ENCODE results near the gene CHRM1.

CHRM1 gene

DNA sequence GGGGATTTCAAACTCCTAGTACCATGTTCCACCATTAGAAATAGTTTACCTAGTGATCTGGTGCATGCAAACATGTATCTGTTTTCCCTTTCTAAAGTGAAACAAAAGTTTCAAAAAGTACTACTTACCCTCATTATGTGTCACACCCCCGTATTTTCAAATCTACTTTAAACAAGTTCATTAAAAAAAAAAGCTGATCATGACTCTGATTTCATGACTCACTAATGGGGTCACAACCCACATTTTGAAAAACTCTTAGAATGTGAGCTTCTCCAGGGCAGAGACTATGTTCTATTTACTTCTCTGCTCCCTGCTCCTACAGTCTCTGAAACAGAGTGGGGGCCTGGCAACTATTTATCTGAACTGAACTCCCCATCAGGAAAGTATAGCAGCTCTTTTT lies 18.2 kb downstream of the CHRM1 start:
- no peak for DNase-seq

DNA sequence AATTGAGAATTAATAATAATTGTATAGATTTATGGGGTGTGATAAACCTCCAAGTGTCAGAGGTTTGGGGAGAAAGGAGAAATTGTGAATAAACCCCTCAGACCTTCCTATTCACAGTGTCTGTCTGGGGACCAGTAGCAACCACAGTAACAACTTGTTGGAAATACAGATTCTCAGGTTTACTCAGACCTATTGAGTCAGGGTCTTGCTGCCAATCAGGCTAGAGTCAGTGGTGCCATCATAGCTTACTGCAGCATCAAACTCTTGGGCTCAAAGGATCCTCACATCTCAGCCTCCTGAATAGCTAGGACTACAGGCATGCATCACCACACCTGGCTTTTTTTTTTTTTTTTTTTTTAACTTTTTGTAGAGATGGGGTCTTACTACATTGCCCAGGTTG lies 23.1 kb downstream of the CHRM1 start:
- DNase-seq: no peak

DNA sequence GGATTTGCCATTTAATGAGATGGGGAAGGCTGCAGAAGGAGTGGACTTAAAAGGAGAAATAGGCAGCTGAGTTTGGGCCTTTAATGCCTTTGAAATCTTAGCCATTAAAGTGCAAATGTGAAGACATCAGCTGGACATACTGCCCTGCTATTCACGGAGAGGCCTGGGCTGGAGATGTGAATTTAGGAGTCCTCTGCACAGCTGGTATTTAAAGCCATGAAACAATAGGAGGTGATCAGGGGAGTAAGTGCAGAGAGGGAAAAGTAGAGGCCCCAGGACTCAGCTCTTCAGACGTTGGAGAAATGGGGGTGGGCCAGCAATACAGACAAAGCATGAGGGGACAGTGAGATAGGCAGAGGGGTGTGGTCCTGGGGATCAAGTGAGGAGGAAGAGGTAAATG lies 23.9 kb downstream of the CHRM1 start:
- no peak for DNase-seq

DNA sequence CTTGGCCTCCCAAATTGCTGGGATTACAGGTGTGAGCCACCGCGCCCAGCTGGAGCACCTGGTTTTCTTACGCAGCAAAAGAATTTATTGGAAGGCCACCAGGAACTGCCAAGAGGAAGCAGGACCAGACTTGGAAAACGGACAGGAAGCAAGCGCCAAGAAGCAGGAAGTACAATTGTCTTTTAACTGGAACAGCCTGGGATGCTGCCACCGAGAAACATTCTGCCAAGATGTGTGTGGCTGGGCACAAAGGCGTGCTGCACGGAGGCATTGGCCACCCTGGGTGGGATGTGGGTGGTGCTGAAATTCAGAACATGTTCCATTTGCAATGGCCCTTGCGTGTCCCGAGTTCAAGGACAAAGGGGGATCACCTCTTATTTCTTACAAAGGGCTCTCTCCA lies 25.1 kb downstream of the CHRM1 start:
- DNase-seq: no peak

DNA sequence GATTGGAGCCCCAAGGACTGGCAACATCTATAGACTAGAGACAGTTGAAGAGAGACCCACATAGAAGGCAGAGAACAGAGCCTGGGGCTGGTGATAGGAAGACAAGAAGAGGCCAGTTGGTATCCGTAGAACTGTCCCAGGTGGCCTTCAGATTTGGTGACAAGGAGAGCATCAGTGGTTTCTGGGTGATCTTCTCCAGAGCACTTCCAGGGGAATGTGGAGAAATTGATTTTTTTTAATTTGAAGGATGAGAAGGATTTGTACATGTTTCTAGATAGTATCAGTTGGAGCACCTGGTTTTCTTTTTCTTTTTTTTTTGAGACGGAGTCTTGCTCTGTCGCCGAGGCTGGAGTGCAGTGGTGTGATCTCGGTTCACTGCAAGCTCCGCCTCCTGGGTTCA lies 25.7 kb downstream of the CHRM1 start:
- DNase-seq: no peak

DNA sequence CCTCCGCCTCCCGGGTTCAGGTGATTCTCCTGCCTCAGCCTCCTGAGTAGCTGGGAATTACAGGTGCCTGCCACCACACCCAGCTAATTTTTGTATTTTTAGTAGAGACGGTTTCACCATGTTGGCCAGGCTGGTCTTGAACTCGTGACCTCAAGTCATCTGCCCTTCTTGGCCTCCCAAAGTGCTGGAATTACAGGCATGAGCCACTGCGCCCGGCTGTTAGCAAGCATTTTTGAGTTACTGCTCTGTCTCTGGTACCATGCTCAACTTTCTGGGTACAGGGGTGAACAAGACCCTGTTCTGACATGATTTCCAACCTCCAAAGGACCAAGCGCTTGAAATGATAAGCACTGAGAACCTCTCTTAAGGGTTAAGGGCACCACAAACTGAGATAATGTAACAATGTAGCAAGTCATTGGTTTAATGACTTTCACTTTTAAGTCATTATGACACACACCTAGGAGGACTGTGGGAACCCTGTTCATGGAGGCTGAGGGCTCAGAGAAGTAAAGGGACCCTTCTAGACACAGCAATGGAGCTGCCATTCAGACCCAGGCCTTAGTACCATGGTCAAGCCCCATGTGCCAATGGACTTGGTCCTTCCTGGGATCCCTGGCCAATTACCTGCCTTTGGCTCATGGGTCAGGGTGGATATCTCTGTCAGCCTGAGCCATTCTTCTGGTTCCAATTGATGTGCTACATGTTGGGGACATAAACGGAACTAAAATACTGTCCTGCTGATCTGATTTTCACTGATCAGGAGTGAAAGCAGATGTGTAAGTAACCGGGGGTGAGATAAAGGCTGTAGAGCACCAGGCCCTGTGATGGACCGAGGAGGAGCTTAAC lies 28.9 kb downstream of the CHRM1 start:
- DNase-seq: no peak

DNA sequence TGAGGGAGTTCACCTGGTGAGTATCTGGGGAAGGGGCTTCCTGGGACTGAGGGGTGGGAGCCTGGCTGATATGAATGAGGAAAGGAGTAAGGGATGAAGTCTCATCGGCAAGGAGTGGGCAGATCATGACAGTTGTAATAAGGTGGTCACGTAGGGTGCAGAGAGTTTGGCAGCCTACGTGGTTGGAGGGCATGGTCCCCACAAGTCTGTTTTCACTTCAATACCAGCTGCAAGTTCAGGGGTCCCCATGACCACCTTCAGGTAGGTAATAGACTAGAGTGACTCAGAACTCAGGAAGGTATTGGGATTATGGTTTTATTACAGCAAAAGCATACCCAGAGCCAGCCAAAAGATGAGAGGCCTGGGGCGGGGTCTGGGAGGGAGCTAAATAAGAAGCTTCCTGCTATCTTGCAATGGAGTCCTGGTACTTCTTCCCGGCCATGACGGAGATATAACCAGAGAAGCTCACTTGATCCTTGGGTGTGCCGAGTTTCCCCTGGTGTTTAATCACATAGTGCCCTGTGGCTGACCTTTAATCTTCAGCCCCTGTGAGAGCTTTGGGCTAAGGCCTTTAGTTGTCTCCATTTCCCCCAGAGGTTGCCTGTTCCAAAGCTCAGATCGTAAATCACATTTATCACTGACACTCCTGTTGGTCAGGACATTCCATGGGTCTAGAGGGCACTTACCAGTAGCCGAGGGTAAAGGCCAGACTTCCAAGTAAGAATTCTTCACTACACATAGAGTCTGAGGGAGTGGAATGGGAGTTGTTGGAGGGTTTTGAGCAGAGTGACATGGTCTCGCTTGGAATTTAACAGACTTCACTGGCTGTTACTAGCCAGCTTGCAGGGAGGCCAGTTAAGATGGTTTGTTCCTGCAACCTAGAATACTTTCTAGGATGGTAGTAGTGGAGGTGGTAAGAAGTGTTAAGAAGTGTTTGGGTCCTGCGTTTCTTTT lies 31.4 kb downstream of the CHRM1 start:
- no peak for DNase-seq

DNA sequence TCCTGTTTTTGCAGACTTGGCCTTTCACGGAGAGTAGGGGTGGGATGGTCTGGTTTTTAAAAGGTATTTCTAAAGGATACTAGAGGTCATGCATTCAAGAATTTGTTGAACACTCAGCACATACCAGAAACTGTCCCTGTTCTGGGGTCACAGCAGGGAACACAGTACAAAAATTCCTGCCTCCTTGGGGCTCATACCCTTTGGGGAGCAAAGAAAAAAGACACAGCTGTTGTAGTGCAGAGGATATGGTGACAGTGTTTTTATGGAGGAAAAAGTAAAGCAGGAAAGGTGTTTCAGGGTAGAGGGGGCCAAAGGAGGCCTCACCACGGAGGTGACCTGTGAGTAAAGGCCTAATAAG lies 32.1 kb downstream of the CHRM1 start:
- DNase-seq: no peak

DNA sequence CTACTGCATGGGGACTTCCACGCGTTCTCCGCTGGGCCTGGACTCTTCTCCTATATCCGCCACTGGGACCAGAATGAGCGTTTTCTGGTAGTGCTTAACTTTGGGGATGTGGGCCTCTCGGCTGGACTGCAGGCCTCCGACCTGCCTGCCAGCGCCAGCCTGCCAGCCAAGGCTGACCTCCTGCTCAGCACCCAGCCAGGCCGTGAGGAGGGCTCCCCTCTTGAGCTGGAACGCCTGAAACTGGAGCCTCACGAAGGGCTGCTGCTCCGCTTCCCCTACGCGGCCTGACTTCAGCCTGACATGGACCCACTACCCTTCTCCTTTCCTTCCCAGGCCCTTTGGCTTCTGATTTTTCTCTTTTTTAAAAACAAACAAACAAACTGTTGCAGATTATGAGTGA lies 32.8 kb downstream of the CHRM1 start:
- DNase-seq: no peak

DNA sequence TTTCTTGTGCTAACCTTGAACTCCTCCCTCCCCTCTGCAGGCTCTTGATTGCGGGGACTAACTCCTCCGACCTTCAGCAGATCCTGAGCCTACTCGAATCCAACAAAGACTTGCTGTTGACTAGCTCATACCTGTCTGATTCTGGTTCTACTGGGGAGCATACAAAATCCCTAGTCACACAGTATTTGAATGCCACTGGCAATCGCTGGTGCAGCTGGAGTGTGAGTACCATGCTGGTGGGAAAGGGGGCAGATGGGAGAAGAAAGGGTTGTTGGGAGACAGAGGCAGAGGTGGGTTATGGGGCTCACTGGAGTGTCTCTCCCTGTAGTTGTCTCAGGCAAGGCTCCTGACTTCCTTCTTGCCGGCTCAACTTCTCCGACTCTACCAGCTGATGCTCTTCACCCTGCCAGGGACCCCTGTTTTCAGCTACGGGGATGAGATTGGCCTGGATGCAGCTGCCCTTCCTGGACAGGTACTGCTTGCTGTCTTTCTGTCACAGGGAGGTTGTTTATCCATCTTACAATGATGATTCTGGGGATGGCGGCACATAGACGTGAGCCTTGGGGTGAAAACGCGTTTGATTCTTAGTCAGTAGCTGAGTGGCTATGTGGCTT lies 35.9 kb downstream of the CHRM1 start:
- DNase-seq: no peak

DNA sequence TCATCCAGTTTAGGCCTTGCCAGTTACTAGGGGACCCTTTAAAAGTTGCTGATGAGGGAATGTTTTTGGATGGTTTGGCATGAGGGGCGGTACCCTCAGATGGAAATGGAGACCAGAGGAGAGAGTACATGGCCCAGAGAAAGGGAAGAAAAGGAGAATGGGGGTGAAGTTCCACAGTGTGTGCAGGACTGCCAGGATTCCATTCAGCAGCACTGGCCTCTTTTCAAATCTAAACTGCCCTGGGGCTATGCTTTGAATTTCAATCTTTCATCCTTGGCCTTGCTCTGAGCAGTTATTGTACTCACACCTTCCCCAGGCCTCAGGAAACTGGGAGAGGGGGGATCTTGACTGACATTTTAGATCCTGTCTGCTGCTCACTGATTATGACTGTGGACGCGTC lies 37.5 kb downstream of the CHRM1 start:
- no peak for DNase-seq

DNA sequence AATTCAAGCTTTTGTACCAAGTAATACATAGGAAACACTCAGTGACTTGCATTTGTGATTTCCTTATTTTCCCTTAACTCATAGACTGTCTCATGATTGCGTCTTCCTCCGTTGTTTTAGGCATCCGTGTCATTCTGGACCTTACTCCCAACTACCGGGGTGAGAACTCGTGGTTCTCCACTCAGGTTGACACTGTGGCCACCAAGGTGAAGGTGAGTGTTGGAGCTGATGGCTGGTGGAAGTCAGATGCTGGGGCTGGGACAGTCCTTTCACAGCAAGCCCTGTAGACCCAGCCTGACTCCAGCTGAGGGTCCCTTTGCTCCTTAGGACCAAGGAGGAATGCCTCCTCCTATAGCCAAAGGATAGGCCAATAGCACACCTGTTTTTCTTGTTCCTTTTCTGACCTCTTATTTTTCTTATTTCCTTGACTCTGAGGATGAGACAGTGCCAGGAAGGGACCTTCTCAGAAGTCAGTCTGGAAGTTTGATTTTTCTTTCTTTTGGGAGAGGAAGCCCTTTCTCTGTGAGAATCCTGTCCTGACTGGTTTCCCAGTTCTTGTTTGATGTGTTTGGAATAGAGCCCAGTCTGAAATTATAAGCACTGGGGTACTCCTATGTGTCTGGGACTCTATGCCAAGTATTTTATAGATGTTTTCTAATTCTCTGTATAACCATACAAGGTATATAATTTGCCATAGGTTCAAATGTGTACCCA lies 38.2 kb downstream of the CHRM1 start:
- DNase-seq: peak; percentile 17

DNA sequence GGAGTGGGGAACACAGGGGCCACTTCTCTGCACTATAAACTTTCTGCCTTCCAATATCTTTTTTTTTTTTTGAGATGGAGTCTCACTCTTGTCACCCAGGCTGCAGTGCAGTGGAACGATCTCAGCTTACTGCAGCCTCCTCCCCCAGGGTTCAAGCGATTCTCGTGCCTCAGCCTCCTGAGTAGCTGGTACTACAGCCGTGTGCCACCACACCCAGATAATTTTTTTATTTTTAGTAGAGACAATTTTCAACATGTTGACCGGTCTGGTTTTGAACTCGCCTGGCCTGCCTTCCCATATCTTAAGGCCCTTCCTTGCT lies 38.8 kb downstream of the CHRM1 start:
- no peak for DNase-seq

DNA sequence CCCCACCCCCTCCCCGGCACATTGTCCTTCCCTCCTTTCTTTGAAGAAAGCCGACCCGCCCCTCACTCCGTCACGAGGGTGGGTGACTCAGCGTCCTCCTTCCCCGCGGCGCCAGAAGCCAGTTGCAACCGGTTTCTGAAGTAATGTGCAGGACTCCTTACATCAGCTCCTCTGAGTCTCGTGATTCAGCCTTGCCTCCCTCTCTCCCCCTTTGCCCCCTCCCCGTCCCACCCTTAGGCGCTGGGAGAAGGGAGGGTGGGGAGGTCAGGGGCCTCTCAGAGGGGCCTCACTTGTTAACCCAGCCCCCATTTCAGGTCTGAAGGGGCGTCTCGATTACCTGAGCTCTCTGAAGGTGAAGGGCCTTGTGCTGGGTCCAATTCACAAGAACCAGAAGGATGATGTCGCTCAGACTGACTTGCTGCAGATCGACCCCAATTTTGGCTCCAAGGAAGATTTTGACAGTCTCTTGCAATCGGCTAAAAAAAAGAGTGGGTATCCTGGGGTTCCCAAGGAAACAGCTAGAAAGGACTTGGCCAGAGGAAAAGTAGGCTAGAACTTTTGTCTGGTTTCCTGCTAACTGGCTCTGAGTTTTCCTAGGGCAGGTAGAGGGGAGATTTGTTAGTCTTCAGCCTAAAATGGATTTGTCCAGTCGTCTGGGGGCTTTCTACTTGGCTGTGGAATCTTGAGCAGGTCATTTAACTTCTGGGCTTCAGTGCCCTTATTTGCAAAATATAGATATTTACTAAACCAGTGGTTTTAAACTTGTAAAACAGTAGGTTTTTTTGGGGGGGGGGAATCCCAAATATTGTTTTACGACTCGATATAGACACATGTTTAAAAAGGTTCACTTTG lies 39.4 kb downstream of the CHRM1 start:
- DNase-seq: peak; percentile 92

DNA sequence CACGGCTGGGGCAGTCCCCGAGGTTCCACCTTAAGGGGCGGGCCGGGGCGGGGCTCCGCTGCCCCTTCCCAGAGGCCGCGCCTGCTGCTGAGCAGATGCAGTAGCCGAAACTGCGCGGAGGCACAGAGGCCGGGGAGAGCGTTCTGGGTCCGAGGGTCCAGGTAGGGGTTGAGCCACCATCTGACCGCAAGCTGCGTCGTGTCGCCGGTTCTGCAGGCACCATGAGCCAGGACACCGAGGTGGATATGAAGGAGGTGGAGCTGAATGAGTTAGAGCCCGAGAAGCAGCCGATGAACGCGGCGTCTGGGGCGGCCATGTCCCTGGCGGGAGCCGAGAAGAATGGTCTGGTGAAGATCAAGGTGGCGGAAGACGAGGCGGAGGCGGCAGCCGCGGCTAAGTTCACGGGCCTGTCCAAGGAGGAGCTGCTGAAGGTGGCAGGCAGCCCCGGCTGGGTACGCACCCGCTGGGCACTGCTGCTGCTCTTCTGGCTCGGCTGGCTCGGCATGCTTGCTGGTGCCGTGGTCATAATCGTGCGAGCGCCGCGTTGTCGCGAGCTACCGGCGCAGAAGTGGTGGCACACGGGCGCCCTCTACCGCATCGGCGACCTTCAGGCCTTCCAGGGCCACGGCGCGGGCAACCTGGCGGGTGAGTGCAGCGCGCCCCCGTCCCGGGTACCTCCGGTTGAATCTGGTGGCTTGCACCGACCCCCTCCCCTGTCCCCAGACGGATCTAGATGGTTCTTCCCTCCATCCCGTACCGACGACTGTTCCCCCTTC lies 40.2 kb downstream of the CHRM1 start, which contains the start of gene SLC3A2:
Gene SLC3A2, plus strand, starts transcription at position 94 of the 776 bp plus-strand sequence. Its CDS starts 128 bp downstream, at position 222.
- peak; percentile 85 for DNase-seq

DNA sequence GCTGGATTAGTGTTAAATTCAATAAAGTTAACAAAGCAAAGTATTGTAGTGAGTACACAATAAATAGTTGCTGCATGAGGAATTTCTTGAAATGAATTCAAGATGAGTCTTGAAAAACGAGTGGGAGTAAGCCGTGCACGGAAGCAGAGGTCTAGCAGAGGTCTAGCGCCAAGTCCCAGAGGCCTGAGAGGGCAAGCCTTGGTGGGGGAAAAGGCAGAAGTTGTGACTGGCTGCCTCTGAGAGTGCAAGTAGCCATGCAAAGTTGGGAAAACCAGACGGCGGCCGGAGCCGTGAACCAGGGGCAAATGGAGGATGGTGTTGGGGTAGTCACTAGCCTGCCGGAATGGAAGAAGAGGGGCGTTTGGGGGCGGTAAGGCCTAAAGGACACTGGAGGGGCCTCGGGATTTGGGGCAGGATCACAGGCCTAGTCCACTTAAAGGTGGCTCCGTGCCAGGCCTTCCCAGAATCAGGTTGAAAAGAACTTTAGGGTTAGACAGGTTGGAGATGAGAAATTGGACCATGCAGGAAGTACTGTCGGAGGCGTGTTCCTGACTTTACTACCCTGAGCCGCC lies 40.8 kb downstream of the CHRM1 start:
- no peak for DNase-seq

DNA sequence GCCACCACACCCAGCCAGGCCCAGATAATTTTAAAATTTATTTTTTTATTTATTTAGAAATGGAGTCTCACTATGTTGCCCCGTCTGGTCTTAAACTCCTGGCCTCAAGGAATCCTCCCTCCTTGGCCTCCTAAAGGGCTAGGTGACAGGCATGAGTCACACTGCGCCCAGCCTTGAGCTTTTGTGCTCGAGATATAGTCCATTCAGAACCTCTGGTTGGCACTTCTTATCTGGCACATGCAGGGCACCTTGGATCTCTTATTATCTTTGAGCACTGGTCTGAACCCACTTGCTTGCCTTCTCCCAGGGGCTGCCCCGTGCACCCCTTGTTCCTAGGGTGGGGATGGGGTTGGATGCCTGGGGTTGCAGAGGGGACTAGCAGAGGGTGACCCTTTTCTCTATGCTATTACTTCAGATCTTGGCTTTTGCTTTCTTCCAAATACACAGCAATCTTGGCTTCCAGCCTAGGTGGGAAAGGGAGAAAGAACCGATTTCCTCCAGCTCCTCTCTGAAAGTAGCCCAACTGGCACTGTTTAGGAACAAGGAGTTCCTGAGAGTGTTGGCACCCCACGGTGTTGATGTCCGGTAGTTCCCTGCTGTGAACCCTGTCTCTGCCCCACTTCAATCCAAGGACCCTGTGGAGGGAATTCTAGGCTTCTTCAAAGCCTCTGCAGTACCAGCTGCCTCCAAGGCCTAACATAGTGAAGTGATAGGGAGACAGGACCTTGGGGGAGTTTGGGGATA lies 41.8 kb downstream of the CHRM1 start:
- DNase-seq: no peak

DNA sequence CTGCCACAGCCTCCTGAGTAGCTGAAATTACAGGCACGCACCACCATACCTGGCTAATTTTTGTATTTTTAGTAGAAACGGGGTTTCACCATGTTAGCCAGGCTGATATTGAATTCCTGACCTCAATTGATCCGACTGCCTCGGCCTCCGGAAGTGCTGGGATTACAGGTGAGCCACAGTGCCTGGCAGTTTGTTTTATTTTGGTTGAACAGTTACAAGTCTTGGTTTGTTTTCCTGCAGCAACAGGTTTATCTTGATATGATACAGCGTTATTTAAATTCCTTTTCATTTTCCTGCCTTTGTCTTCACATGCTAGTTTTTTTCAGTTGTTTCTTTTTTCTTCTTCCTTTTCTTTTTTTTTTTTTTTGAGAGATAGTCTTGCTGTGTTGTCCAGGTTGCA lies 44.5 kb downstream of the CHRM1 start:
- DNase-seq: no peak

DNA sequence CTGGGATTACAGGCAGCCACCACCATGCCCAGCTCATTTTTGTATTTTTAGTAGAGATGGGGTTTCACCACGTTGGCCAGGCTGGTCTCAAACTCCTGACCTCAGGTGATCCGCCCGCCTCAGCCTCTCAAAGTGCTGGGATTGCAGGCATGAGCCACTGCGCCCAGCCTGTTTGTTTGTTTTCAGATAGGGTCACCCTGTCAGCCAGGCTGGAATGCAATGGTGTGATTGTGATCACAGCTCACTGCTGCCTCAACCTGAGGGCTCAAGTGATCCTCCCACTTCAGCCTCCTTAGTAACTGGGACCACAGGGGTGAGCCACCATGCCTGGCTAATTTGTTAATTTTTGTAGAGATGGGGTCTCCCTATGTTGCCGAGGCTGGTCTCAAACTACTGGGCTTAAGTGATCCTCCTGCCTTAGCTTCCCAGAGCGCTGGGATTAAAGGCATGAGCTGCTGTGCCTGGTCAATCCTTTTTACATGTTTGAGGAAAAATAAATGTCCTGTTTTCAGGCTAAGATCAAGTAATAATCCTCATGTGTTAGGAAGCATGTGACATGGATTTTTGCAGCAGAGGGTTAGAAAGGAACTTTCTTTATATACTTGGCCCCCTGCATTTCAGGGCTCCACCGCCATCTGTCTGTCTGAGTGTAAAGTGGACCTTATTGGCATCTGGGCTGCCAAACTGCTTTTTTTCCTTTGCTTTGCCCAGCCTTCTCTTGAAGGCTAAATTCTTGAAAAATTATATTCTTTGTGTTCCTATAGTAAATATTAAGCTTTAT lies 45.3 kb downstream of the CHRM1 start:
- DNase-seq: no peak
